ENCODE results near the gene VPS54. TPM values are rescaled to one million over a fixed set of nuclear protein-coding genes. Genes with fewer than 3 reads are reported as not detected.

The VPS54 gene
- polyA plus RNA-seq, 1 of the 3 experiments (the other 2 are of a cell fraction), result 5.3 TPM

DNA sequence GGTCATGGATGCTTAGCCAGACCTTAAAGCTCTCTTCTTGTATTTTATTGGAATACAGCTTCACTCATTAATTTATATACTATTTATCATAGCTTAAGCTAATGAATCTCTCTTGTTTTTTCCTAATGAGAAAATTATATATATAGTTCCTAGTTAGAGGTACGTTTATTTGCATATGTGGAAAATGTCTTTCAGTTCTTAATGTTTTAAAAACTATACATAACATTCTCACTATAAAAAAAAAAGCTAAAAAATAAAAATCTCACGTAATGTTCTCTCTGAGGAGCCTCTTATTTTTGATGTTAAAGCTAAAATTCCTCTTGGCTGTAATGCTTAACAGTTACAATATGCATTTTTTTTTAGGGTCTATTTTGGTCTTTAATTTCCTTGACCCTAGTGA is 160.9 kb downstream of the VPS54 start:
- Histone ChIP-seq H3K79me2 (ENCODE audit: insufficient read depth) (peaks cover 47% of the 10 kb centered on the region), H3K27ac (ENCODE audit: low read depth in 2 of 2, low read length in 1 of 2) (no peak overlapping the region), H2AFZ (ENCODE audit: low read depth) (no peak overlapping the region), H3K36me3 (replicated peaks in 1 of 2; ENCODE audit: control insufficient read depth in 1 of 2, insufficient read depth in 2 of 2, low read length in 1 of 2) (peaks cover 40 to 55% of the 10 kb centered on the region in 2 experiments), H3K9me3 (no peaks in the 10 kb centered on the region), H3K27me3 (ENCODE audit: insufficient read depth) (no peaks in the 10 kb centered on the region), H3K9me2 (no peaks in the 10 kb centered on the region), H3K4me3 (ENCODE audit: low read depth in 2 of 2, low read length in 1 of 2) (no peak overlapping the region), H3F3A (replicated peaks; ENCODE audit: insufficient read depth) (peaks cover 4% of the 10 kb centered on the region), H3K4me2 (no peak overlapping the region), H3K9ac (no peak overlapping the region), H3K4me1 (ENCODE audit: control insufficient read depth in 1 of 2, insufficient read depth in 2 of 2, low read depth in 1 of 2, low read length in 1 of 2) (peaks cover 0 to 5% of the 10 kb centered on the region in 2 experiments; a peak in 3 of 4 replicates), H4K20me1 (ENCODE audit: insufficient read depth) (peaks cover 8% of the 10 kb centered on the region; the same call in 1 of the 2 replicates)
- CTCF ChIA-PET, result interaction anchor here (0.8 to 1.5 kb wide), 5 partner anchors 15 to 168 kb away, joined by 3 to 5 read pairs (median 3); no protein-coding TSS in a partner anchor
- POLR2A ChIA-PET, result no interaction called here
- 93% methylated on average over 2 of the region's 2 CpGs for WGBS (ENCODE audit: low lambda C conversion rate)
- DNase-seq, result no peak
- no peak for TF ChIP-seq NFIC (IDR thresholded peaks at IDR 0.05; ENCODE audit: borderline replicate concordance)
- TF ChIP-seq TCF12 (IDR thresholded peaks at IDR 0.05), result no peak
- TF ChIP-seq PBX3 (IDR thresholded peaks at IDR 0.05), result no peak
- no peak for TF ChIP-seq RAD21 (IDR thresholded peaks at IDR 0.05; ENCODE audit: low read length)
- TF ChIP-seq SIN3A (IDR thresholded peaks at IDR 0.05; ENCODE audit: borderline replicate concordance, low read depth, low read length), result no peak
- TF ChIP-seq, protein P1, sequence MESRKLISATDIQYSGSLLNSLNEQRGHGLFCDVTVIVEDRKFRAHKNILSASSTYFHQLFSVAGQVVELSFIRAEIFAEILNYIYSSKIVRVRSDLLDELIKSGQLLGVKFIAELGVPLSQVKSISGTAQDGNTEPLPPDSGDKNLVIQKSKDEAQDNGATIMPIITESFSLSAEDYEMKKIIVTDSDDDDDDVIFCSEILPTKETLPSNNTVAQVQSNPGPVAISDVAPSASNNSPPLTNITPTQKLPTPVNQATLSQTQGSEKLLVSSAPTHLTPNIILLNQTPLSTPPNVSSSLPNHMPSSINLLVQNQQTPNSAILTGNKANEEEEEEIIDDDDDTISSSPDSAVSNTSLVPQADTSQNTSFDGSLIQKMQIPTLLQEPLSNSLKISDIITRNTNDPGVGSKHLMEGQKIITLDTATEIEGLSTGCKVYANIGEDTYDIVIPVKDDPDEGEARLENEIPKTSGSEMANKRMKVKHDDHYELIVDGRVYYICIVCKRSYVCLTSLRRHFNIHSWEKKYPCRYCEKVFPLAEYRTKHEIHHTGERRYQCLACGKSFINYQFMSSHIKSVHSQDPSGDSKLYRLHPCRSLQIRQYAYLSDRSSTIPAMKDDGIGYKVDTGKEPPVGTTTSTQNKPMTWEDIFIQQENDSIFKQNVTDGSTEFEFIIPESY (IDR thresholded peaks at IDR 0.05; ENCODE audit: borderline replicate concordance, low read depth), result no peak
- no peak for TF ChIP-seq EP300 (IDR thresholded peaks at IDR 0.05; ENCODE audit: borderline replicate concordance in 1 of 2, low read depth in 1 of 2, low read length in 1 of 2)
- TF ChIP-seq TEAD4 (IDR thresholded peaks at IDR 0.05; ENCODE audit: borderline replicate concordance, insufficient read depth), result no peak
- TF ChIP-seq SMC3 (IDR thresholded peaks at IDR 0.05; ENCODE audit: low read depth, low read length), result no peak
- TF ChIP-seq, protein P2, sequence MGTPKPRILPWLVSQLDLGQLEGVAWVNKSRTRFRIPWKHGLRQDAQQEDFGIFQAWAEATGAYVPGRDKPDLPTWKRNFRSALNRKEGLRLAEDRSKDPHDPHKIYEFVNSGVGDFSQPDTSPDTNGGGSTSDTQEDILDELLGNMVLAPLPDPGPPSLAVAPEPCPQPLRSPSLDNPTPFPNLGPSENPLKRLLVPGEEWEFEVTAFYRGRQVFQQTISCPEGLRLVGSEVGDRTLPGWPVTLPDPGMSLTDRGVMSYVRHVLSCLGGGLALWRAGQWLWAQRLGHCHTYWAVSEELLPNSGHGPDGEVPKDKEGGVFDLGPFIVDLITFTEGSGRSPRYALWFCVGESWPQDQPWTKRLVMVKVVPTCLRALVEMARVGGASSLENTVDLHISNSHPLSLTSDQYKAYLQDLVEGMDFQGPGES (IDR thresholded peaks at IDR 0.05; ENCODE audit: low read depth, low read length), result no peak
- no peak for TF ChIP-seq TAF1 (IDR thresholded peaks at IDR 0.05; ENCODE audit: borderline replicate concordance, low read depth, low read length)
- TF ChIP-seq ELF1 (IDR thresholded peaks at IDR 0.05), result no peak
- TF ChIP-seq GATA2 (CRISPR knock-in tag; IDR thresholded peaks at IDR 0.05), result no peak
- TF ChIP-seq FOXJ3 (CRISPR knock-in tag; IDR thresholded peaks at IDR 0.05), result no peak
- TF ChIP-seq, protein P3, sequence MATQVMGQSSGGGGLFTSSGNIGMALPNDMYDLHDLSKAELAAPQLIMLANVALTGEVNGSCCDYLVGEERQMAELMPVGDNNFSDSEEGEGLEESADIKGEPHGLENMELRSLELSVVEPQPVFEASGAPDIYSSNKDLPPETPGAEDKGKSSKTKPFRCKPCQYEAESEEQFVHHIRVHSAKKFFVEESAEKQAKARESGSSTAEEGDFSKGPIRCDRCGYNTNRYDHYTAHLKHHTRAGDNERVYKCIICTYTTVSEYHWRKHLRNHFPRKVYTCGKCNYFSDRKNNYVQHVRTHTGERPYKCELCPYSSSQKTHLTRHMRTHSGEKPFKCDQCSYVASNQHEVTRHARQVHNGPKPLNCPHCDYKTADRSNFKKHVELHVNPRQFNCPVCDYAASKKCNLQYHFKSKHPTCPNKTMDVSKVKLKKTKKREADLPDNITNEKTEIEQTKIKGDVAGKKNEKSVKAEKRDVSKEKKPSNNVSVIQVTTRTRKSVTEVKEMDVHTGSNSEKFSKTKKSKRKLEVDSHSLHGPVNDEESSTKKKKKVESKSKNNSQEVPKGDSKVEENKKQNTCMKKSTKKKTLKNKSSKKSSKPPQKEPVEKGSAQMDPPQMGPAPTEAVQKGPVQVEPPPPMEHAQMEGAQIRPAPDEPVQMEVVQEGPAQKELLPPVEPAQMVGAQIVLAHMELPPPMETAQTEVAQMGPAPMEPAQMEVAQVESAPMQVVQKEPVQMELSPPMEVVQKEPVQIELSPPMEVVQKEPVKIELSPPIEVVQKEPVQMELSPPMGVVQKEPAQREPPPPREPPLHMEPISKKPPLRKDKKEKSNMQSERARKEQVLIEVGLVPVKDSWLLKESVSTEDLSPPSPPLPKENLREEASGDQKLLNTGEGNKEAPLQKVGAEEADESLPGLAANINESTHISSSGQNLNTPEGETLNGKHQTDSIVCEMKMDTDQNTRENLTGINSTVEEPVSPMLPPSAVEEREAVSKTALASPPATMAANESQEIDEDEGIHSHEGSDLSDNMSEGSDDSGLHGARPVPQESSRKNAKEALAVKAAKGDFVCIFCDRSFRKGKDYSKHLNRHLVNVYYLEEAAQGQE (IDR thresholded peaks at IDR 0.05; ENCODE audit: low read depth, low read length), result no peak
- TF ChIP-seq, protein P4, sequence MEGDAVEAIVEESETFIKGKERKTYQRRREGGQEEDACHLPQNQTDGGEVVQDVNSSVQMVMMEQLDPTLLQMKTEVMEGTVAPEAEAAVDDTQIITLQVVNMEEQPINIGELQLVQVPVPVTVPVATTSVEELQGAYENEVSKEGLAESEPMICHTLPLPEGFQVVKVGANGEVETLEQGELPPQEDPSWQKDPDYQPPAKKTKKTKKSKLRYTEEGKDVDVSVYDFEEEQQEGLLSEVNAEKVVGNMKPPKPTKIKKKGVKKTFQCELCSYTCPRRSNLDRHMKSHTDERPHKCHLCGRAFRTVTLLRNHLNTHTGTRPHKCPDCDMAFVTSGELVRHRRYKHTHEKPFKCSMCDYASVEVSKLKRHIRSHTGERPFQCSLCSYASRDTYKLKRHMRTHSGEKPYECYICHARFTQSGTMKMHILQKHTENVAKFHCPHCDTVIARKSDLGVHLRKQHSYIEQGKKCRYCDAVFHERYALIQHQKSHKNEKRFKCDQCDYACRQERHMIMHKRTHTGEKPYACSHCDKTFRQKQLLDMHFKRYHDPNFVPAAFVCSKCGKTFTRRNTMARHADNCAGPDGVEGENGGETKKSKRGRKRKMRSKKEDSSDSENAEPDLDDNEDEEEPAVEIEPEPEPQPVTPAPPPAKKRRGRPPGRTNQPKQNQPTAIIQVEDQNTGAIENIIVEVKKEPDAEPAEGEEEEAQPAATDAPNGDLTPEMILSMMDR (IDR thresholded peaks at IDR 0.05), result no peak
- no peak for TF ChIP-seq JUND (IDR thresholded peaks at IDR 0.05)
- TF ChIP-seq YY1 (IDR thresholded peaks at IDR 0.05; ENCODE audit: low read depth), result no peak
